ENCODE results near the gene PDZK1IP1.
A peak's percentile ranks its signal among the peaks of the same experiment; 100 is the strongest.
"Not testable (repeated sequence)": the region's sequence is repeated elsewhere in the genome, so short reads cannot be mapped to it uniquely, and the experiment has no call there.

The PDZK1IP1 gene

GRCh38 chr1:47195981-47196380, 6.1 kb upstream of the PDZK1IP1 start:
- not testable (repeated sequence) for DNase-seq

- no peak for DNase-seq
Measured at GRCh38 chr1:47194311-47194710, 4.5 kb upstream of the PDZK1IP1 start.

DNA sequence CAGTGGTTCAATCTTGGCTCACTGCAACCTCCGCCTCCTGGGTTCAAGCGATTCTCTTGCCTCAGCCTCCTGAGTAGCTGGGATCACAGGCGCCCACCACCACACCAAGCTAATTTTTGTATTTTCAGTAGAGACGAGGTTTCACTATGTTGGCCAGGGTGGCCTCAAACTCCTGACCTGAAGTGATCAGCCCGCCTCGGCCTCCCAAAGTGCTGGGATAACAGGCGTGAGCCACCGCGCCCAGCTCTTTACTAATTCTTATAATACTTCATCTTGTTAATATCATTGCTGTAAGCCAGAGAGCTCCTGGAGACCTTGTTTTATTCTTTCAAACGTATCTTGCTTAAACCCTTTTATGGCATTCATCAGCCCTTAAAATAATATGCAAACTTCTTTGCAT, 3.7 kb upstream of the PDZK1IP1 start:
- DNase-seq = not testable (repeated sequence)

GRCh38 chr1:47192458-47193384, 2.9 kb upstream of the PDZK1IP1 start:
- peak; percentile 37 to 66 for DNase-seq

DNA sequence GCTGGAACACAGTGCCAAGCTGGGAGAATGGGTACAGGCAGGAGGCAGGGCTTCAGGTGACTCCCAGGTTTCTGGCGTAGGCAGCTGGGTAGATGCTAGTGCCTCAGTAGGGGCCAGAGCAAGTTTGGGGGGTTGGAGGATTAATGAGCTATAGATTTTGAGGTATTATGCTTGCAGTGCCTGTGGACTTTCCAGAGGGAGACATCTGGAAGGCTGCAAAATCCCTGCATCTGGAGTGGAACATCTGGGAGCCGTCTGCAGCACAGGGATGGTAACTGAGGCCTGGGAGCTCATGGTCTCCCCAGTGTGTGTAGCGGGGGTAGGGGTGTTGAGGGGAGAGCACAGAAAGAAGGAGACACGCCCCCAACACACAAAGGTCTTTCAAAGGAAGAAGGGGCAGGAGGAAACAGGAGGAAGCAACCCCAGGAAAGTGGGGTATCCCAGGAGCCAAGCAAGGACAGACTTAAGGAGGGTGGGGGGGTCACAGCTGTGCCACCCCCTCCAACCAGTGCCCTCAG, 2.2 kb upstream of the PDZK1IP1 start:
- DNase-seq = no peak

GRCh38 chr1:47190857-47191256, 1.0 kb upstream of the PDZK1IP1 start:
- no peak for DNase-seq

DNA sequence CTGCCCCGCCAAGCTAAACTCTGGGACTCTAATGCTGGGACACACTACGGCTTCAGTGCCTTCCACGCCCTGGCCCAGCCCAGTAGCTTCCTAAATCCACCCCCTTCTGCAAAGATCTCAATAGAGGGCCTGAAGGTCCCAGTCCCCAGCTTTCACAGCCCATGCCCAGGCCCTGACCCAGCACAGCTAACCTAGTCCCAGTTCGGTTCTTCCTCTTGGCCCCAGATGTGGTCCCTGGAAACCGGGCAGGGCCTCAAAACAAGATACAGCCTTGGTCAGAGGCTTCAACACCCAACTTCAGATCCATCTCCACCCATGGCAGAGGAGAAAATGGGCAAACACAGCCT, 646 bp upstream of the PDZK1IP1 start:
- DNase-seq = no peak

- DNase-seq = no peak
Measured at GRCh38 chr1:47188791-47189785, 748 bp downstream of the PDZK1IP1 start.

- no peak for DNase-seq
Measured at GRCh38 chr1:47187926-47188250, 1.9 kb downstream of the PDZK1IP1 start.

DNA sequence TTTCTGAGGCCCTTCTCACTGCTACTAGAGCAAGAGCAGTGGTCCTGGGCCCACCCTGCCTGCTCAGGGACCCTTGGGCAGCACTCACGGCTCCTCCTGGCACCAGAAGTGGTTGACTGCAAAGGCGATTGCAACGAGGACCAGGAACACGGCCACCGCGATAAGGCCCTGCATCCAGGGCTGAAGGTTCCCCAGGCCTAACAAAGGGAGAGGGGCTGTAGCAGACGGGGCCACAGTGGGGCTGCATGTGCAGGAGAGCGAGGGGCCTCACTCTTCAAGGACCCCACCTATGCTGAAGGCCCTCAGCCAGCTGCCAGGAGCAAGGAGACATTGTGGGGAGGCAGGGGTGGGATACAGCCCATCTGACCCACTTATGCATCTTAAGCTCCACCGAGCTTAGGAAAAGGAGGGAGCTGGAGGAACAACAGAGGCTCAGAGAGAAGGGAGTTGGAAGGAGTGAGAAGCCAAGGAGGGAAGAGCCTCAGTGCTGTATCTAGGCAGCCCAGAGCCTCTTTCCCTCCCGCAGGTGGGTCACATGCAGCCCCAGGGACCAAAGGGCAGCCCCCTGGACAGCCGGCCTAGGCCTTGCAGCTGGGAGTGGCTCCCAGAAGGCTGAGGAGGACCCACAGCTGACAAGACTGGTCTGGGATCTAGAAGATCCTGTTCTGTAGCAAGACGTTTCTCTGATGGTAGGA, 2.5 kb downstream of the PDZK1IP1 start:
- DNase-seq = no peak

- DNase-seq = no peak
Measured at GRCh38 chr1:47186267-47187185, 3.3 kb downstream of the PDZK1IP1 start.

GRCh38 chr1:47184822-47185677, 4.8 kb downstream of the PDZK1IP1 start:
- DNase-seq = no peak

GRCh38 chr1:47184090-47184821, 5.6 kb downstream of the PDZK1IP1 start:
- DNase-seq = no peak

DNA sequence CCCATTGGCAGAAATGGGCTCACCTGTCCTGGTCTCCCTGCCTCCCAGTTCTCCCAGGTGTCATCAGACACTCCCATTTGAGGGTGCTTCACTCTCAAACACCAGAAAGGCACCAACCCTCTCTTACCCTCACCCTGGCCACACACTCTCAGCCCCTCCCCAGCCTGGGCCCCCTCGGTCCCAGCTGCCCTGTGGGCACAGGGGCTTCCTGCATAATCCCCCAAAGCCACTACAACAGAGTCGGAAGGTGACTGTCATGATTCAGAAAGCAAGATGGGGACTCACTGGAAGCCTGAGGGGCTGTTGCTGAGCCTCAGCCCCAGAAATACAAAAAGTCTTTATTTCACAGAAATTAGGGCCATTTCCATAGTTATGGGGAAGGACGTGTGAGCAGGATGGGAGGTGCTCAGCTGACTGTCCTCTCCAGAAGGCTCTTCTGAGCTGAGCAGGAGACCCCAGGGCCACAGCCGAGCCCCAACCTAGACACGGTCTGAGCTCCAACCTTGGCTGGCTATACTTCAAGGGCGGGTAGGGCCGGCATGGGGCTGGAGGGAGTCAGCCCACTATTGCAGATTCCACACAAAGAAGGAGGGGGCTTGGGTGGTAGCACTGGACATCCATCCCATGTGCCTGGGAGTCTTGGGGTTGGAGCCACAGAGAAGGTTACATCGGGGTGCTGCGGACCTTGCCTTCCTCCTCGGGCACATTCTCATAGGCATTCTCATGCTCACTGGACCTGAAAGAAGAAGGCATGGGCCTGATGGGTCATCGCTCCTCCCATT, 6.3 kb downstream of the PDZK1IP1 start:
- no peak for DNase-seq

DNA sequence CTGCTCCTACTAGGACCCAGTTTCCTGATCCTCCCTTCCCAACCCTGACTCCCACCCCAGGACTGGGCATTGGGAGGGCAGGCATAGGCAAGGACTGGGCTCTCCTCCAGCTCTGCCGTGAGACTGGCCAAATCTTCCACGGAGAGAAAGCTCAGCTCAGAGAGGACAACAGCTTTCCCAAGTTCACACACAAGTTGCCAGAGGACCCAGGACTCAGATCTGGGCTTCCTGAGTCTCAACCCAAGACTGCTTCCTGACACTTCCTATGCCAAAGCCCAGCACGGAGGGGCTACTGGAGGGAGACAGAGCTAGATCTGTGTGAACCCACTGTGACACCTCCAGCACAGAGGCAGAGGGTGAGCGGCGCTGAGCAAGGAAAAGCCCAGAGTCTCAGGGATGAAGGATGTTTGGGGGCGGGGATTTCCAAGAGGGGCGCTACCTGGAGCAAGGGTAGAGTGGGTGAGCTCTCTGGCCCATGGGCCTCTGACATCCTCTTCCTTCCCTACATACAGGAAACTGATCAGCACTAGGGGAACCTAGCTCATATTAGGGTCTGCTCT, 7.1 kb downstream of the PDZK1IP1 start:
- no peak for DNase-seq

GRCh38 chr1:47181955-47182675, 7.7 kb downstream of the PDZK1IP1 start:
- DNase-seq = no peak

DNA sequence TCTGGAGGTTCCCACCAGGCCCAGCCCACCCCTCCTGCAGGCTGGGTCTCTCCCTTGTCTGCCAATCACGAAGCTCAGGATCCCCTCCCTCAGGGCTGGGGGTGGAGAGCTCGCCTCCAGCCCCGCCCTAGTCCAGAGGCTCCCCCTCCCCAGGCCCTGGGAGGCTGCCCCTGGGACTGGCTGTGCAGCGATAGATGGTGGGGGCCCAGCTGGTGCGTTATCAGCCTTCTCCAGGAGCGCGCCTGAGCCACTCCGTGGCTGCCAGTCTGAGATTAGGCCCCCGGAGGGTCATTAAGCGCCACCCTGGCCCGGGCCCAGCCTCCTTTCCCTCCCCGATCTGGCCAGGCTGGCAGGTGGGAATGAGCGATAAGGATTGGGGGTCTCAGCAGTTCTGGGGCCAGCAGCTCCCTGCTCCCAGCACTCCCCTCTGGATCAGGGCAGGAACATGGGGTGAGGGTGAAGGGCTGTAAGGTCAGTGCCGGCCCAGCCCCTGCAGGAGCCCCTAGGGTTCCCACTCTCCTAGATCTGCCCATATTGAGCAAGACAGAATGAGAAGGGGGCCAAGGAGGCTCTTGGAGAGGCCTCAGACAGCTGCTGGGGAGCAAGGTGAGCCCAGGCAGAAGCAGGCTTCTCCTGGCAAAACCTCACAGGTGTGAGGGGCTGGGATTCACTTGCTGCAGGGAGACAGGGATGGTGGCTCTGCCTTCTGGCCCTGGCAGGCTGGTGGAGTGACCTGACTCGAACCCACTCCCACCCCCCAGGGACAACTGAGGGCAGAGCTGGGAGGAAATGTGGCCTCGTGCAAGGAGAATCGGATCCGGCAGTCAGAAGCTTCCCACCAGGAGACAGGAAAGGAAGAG, 8.5 kb downstream of the PDZK1IP1 start:
- no peak for DNase-seq

All from bone marrow (tissue), 2 donors.